ENCODE measurements around the gene HAND1. TPM values are rescaled to one million over a fixed set of nuclear protein-coding genes. Genes with fewer than 3 reads are reported as not detected.

The HAND1 gene
- total and polyA plus RNA-seq, 2 experiments from 2014 or later = not detected

- H2AFZ ChIP-seq = no peak overlapping the region
- Mint-ChIP-seq H3K4me1 (peaks cover 20% of the 10 kb centered on the region), H3K36me3 (ENCODE audit: low read depth) (no peaks in the 10 kb centered on the region), H3K27ac (no peak overlapping the region), H3K27me3 (ENCODE audit: insufficient read depth, low read depth, poor library complexity) (peaks cover 15% of the 10 kb centered on the region), H3K4me3 (no peak overlapping the region), H3K9me3 (no peaks in the 10 kb centered on the region)
- no peak overlapping the region for H3K4me3 ChIP-seq
- ATAC-seq (no peak), DNase-seq (ENCODE audit: low spot score) (no peak)
- no peak overlapping the region for H3K27ac ChIP-seq (ENCODE audit: low read depth)
- H4K20me1 ChIP-seq (replicated peaks; ENCODE audit: insufficient read depth) = no peaks in the 10 kb centered on the region
- H3F3A ChIP-seq (replicated peaks; ENCODE audit: low read depth) = 0 out of 2 replicates have a peak, but pooled peaks cover 4% of the 10 kb centered on the region
- H3K79me2 ChIP-seq (replicated peaks; ENCODE audit: insufficient read depth) = no peaks in the 10 kb centered on the region
- no peaks in the 10 kb centered on the region for H3K9me2 ChIP-seq (ENCODE audit: insufficient read depth)
- H3K4me2 ChIP-seq = no peak overlapping the region
- TF ChIP-seq CREB1 (CRISPR knock-in tag; IDR thresholded peaks at IDR 0.05; ENCODE audit: low read depth) = no peak
- TF ChIP-seq, protein P1, sequence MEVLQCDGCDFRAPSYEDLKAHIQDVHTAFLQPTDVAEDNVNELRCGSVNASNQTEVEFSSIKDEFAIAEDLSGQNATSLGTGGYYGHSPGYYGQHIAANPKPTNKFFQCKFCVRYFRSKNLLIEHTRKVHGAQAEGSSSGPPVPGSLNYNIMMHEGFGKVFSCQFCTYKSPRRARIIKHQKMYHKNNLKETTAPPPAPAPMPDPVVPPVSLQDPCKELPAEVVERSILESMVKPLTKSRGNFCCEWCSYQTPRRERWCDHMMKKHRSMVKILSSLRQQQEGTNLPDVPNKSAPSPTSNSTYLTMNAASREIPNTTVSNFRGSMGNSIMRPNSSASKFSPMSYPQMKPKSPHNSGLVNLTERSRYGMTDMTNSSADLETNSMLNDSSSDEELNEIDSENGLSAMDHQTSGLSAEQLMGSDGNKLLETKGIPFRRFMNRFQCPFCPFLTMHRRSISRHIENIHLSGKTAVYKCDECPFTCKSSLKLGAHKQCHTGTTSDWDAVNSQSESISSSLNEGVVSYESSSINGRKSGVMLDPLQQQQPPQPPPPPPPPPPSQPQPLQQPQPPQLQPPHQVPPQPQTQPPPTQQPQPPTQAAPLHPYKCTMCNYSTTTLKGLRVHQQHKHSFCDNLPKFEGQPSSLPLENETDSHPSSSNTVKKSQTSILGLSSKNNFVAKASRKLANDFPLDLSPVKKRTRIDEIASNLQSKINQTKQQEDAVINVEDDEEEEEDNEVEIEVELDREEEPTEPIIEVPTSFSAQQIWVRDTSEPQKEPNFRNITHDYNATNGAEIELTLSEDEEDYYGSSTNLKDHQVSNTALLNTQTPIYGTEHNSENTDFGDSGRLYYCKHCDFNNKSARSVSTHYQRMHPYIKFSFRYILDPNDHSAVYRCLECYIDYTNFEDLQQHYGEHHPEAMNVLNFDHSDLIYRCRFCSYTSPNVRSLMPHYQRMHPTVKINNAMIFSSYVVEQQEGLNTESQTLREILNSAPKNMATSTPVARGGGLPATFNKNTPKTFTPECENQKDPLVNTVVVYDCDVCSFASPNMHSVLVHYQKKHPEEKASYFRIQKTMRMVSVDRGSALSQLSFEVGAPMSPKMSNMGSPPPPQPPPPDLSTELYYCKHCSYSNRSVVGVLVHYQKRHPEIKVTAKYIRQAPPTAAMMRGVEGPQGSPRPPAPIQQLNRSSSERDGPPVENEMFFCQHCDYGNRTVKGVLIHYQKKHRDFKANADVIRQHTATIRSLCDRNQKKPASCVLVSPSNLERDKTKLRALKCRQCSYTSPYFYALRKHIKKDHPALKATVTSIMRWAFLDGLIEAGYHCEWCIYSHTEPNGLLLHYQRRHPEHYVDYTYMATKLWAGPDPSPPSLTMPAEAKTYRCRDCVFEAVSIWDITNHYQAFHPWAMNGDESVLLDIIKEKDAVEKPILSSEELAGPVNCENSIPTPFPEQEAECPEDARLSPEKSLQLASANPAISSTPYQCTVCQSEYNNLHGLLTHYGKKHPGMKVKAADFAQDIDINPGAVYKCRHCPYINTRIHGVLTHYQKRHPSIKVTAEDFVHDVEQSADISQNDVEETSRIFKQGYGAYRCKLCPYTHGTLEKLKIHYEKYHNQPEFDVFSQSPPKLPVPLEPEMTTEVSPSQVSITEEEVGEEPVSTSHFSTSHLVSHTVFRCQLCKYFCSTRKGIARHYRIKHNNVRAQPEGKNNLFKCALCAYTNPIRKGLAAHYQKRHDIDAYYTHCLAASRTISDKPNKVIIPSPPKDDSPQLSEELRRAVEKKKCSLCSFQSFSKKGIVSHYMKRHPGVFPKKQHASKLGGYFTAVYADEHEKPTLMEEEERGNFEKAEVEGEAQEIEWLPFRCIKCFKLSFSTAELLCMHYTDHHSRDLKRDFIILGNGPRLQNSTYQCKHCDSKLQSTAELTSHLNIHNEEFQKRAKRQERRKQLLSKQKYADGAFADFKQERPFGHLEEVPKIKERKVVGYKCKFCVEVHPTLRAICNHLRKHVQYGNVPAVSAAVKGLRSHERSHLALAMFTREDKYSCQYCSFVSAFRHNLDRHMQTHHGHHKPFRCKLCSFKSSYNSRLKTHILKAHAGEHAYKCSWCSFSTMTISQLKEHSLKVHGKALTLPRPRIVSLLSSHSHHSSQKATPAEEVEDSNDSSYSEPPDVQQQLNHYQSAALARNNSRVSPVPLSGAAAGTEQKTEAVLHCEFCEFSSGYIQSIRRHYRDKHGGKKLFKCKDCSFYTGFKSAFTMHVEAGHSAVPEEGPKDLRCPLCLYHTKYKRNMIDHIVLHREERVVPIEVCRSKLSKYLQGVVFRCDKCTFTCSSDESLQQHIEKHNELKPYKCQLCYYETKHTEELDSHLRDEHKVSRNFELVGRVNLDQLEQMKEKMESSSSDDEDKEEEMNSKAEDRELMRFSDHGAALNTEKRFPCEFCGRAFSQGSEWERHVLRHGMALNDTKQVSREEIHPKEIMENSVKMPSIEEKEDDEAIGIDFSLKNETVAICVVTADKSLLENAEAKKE (CRISPR knock-in tag; IDR thresholded peaks at IDR 0.05) = no peak
- peaks cover 19% of the 10 kb centered on the region for H3K27me3 ChIP-seq (ENCODE audit: insufficient read depth)
- peaks cover 14% of the 10 kb centered on the region for H3K4me1 ChIP-seq (ENCODE audit: insufficient read depth)
- no peaks in the 10 kb centered on the region for H3K36me3 ChIP-seq (ENCODE audit: insufficient read depth)
Observed at GRCh38 chr5:154524859-154525258, 46.8 kb upstream of the HAND1 start.

GRCh38 chr5:154524181-154524580 is 46.2 kb upstream of the HAND1 start:
- H3K27ac Mint-ChIP-seq = no peak overlapping the region
- Histone ChIP-seq H3K36me3 (ENCODE audit: insufficient read depth) (no peaks in the 10 kb centered on the region), H4K20me1 (replicated peaks; ENCODE audit: insufficient read depth) (no peaks in the 10 kb centered on the region), H3K9me2 (ENCODE audit: insufficient read depth) (no peaks in the 10 kb centered on the region), H2AFZ (peak overlapping the region; percentile 23; the same call in 1 of the 2 replicates), H3K4me2 (no peak overlapping the region), H3K27me3 (ENCODE audit: insufficient read depth) (peaks cover 24% of the 10 kb centered on the region), H3K79me2 (replicated peaks; ENCODE audit: insufficient read depth) (no peaks in the 10 kb centered on the region), H3K4me3 (no peak overlapping the region), H3K27ac (ENCODE audit: low read depth) (no peak overlapping the region), H3K4me1 (ENCODE audit: insufficient read depth) (peaks cover 14% of the 10 kb centered on the region), H3F3A (replicated peaks; ENCODE audit: low read depth) (0 out of 2 replicates have a peak, but pooled peaks cover 4% of the 10 kb centered on the region)
- peaks cover 20% of the 10 kb centered on the region for H3K4me1 Mint-ChIP-seq
- H3K27me3 Mint-ChIP-seq (ENCODE audit: insufficient read depth, low read depth, poor library complexity) = peaks cover 18% of the 10 kb centered on the region
- H3K9me3 Mint-ChIP-seq = no peaks in the 10 kb centered on the region
- no peak for ATAC-seq
- DNase-seq (ENCODE audit: low spot score) = no peak
- H3K36me3 Mint-ChIP-seq (ENCODE audit: low read depth) = no peaks in the 10 kb centered on the region
- no peak overlapping the region for H3K4me3 Mint-ChIP-seq
- TF ChIP-seq EZH2phosphoT487 (IDR thresholded peaks at IDR 0.05; ENCODE audit: unreplicated experiment) (no peak), ZNF331 (CRISPR knock-in tag; IDR thresholded peaks at IDR 0.05; ENCODE audit: low read depth) (no peak), STAT1 (IDR thresholded peaks at IDR 0.05; ENCODE audit: unreplicated experiment) (no peak), ZNF114 (CRISPR knock-in tag; IDR thresholded peaks at IDR 0.05) (no peak), REST (IDR thresholded peaks at IDR 0.05; ENCODE audit: unreplicated experiment) (no peak), CREB1 (CRISPR knock-in tag; IDR thresholded peaks at IDR 0.05; ENCODE audit: low read depth) (no peak), JUNB (IDR thresholded peaks at IDR 0.05; ENCODE audit: unreplicated experiment) (no peak)
